ENCODE data around the gene ENDOU.

Gene ENDOU

DNA sequence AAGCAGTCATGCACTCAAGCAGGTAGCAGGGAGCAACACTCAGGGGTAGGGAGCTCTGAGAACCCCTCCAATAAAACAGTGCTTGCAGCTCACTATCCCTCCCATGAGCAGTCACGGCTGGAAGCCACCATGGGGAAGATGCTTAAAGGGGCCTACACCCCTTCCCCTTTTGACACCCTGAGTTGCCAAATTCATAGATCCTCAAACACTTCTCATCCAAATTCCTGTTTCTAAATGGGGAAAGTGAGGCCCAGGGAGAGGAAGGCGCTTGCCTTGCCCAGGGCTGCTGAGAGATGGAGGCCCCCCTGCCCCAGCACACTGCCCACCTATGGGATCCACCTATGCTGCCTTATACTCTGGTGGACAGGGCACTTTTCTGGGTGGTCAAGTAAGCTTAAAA lies 7.2 kb upstream of the ENDOU start:
- no peak overlapping the region for H3K4me3 ChIP-seq (ENCODE audit: low read depth, low read length)
- DNase-seq (ENCODE audit: low read depth): no peak
- TF ChIP-seq, protein P1, sequence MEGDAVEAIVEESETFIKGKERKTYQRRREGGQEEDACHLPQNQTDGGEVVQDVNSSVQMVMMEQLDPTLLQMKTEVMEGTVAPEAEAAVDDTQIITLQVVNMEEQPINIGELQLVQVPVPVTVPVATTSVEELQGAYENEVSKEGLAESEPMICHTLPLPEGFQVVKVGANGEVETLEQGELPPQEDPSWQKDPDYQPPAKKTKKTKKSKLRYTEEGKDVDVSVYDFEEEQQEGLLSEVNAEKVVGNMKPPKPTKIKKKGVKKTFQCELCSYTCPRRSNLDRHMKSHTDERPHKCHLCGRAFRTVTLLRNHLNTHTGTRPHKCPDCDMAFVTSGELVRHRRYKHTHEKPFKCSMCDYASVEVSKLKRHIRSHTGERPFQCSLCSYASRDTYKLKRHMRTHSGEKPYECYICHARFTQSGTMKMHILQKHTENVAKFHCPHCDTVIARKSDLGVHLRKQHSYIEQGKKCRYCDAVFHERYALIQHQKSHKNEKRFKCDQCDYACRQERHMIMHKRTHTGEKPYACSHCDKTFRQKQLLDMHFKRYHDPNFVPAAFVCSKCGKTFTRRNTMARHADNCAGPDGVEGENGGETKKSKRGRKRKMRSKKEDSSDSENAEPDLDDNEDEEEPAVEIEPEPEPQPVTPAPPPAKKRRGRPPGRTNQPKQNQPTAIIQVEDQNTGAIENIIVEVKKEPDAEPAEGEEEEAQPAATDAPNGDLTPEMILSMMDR (IDR thresholded peaks at IDR 0.05; ENCODE audit: control insufficient read depth, extremely low read depth, insufficient read depth): no peak

- no peak overlapping the region for H3K4me3 ChIP-seq (ENCODE audit: low read depth, low read length)
- no peak for DNase-seq (ENCODE audit: low read depth)
- TF ChIP-seq, protein P1 (IDR thresholded peaks at IDR 0.05; ENCODE audit: control insufficient read depth, extremely low read depth, insufficient read depth): no peak
These were observed 6.4 kb upstream of the ENDOU start for GRCh38 chr12:47731723-47732122.

DNA sequence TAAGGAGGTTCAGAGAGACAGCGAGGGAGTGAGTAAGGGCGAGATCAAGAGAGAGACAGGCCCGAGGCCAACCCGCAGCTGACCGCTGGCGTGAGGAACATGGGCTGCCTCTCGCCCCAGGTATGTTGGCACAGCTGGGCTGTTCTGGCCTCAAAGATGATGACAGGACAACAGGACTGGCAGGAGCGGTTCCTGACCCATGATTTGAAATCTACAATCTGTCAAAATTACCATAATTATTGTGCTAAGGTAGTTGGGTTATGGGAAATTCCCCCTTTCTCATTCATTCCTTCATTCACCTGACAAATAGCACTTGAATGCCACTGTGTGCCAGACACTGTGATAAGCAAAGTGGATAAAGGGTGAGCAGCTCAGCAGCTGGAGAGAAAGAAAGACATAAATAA lies 5.1 kb upstream of the ENDOU start:
- TF ChIP-seq, protein P1 (IDR thresholded peaks at IDR 0.05; ENCODE audit: control insufficient read depth, extremely low read depth, insufficient read depth): no peak
- peak; percentile 77 for DNase-seq (ENCODE audit: low read depth)

GRCh38 chr12:47729233-47729632 lies 3.9 kb upstream of the ENDOU start:
- no peak overlapping the region for H3K4me3 ChIP-seq (ENCODE audit: low read depth, low read length)
- TF ChIP-seq, protein P1 (IDR thresholded peaks at IDR 0.05; ENCODE audit: control insufficient read depth, extremely low read depth, insufficient read depth): no peak
- DNase-seq (ENCODE audit: low read depth): no peak

More for the DNA sequence above, 5.1 kb upstream of the ENDOU start:
- H3K4me3 ChIP-seq (ENCODE audit: low read depth, low read length): no peak overlapping the region

- H3K4me3 ChIP-seq (ENCODE audit: low read depth, low read length): no peak overlapping the region
- DNase-seq (ENCODE audit: low read depth): no peak
- TF ChIP-seq, protein P1 (IDR thresholded peaks at IDR 0.05; ENCODE audit: control insufficient read depth, extremely low read depth, insufficient read depth): no peak
These were observed 603 bp upstream of the ENDOU start for GRCh38 chr12:47725893-47726292.

DNA sequence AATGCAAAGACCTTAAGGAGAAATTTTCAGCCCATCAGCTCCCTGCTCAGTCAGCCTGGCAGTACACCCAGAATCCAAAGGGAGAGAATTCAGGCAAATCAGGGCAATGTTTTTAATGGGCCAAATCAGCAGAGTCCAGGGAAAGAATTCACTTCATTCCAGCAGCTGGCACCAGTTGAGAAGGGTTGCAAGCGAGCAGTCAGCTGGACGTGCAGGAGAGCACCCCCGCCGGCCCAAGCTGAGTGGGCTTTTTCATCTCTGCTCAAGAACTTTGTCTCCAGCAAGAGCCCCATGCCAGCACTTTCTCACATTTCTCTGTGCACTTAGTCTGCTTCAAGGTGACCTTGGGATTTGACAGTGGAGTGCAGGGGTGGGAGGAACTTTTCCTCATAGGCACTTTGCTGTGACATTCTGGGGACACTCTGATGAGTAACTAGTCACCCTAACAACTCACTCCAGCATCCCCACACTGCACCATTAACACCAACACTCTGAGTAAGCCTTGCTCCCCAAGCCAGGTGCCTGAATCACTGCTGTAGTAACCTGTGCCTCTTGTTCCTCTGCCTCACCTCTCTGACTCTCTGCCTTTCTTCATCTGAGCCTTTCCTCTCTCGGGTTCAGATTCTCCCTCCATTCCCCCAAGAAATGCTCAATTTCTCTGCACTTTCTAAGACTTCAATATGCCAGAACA lies 2.2 kb downstream of the ENDOU start:
- DNase-seq (ENCODE audit: low read depth): no peak
- H3K4me3 ChIP-seq (ENCODE audit: low read depth, low read length): no peak overlapping the region
- TF ChIP-seq, protein P1 (IDR thresholded peaks at IDR 0.05; ENCODE audit: control insufficient read depth, extremely low read depth, insufficient read depth): no peak
